ENCODE measurements around the gene PGPEP1.
A peak's percentile ranks its signal among the peaks of the same experiment; 100 is the strongest.
"Not testable (repeated sequence)": the region's sequence is repeated elsewhere in the genome, so short reads cannot be mapped to it uniquely, and the experiment has no call there.

The PGPEP1 gene

GRCh38 chr19:18393836-18394235, 53.4 kb downstream of the PGPEP1 start:
- no peak for DNase-seq

GRCh38 chr19:18396471-18397241, 56.3 kb downstream of the PGPEP1 start:
- no peak for DNase-seq

- no peak for DNase-seq
Measured at GRCh38 chr19:18397242-18398202, 57.1 kb downstream of the PGPEP1 start, which contains the start of gene LRRC25. TSS of gene LRRC25 (minus strand) at chr19:18397622. CDS start at chr19:18396963, 659 bp downstream.

GRCh38 chr19:18399008-18399407, 58.6 kb downstream of the PGPEP1 start:
- DNase-seq, result no peak

DNA sequence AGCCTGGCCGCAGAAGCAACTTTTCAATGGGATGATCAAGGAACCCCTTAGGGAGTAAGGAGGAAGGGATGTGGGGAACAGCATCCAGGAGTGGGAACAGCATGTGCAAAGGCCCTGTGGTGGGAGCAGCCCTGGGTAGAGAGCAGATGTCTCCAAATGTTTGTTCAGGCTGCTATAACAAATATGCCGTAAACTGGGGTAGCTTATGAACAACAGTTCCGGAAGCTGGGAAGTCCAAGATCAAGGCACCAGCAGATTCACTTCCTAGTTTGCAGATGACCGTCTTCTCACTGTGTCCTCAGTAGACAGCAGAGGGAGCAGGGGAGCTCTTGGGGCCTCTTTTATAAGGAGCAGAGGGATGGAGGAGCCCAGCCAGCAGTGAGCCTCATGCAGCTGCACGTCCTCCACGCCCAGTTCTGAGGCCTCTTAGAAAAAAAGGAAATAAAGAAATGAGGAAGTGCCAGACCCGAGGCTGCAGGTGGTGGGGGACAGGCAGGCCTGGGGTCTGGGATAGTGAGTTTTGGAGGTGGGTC, 61.2 kb downstream of the PGPEP1 start:
- no peak for DNase-seq

- DNase-seq, result not testable (repeated sequence)
Measured at GRCh38 chr19:18402455-18403248, 62.3 kb downstream of the PGPEP1 start.

- not testable (repeated sequence) for DNase-seq
Measured at GRCh38 chr19:18405754-18406153, 65.4 kb downstream of the PGPEP1 start.

GRCh38 chr19:18406749-18407148, 66.4 kb downstream of the PGPEP1 start:
- no peak for DNase-seq

DNA sequence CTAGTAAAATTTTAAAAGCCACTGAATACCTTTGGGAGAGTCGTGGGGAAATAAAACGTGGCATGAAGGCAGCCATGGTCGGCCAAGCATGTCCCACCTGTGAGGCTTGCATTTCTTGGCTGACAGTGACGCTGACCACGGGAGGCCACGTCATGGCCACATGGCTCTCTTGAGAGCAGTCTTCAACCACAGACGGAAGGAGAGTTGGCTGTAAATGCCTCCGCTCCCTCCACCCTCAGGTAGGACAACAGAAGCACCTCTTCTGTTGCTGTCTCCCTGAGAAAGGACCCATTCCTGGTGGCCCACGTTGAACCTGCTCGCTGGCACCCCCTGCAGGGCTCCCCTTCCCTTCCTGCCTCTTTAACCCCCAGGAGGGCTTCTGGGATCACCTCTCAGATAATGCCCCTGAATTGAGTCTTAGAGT, 67.7 kb downstream of the PGPEP1 start:
- DNase-seq, result no peak

- DNase-seq, result no peak
Measured at GRCh38 chr19:18412610-18413239, 72.3 kb downstream of the PGPEP1 start.

DNA sequence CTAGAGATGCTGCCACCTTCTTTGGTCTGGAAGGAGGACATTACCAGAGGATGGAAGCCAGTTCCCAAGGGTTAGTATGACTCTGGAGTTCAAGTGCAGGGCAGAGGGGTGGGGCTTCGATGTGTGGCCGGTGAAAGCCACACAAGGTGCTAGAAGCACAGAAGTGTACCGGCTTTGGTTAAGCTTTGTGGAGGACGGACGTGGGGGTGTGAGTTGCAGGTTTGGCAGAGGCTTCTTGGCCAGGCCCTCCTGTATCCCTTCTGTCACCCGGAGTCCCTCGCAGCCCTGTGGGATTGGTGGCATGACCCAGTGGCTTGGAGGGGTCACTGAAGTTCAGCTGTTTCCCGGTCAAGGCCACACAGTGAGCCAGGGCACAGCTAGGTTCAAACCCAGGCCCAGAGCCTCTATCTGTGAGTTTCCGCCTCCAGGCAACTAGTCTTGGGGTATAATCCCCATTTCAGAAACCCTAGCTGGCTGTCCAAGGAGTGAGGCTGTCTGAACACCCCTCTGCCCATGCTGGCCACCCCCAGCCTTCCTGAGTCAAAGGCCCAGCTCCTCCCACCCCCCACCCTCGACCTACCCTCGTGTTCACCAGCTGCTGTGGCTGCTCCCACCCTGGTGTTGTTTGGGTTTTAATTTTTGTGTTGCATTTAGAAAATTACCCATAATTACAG, 74.2 kb downstream of the PGPEP1 start:
- DNase-seq, result no peak

DNA sequence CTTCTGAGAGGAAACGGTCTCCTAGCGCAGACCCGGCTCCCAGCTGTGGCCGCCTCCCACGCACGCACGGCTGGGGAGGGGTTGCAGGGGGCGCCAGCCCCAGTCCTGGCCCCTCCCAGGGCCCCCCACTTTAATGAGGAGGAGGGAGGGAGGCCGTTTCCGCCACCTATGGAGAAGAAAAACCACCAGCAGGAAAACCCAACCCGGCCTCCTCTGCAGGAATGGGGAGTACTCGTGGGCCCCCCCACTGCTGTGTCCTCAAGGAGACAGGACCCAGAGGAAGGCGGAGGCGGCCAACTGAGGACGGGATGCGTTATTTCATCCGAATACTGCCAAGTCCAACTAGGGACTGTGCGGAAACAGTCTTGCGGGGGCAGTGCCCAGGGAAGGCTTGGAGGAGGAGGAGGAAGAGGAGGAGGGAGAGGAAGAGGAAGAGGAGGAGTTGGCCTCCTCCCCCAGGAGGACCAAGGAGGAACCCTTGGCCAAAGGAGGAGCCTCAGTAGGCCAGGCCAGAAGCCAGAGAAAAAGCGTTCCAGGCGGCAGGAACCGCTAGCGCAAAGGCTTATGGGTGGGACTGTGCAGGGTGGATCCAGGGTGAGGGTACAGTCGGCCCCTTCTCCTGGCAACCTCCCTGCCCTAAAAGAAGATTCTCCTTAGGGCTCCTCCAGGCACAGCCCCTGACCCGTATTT, 74.9 kb downstream of the PGPEP1 start:
- DNase-seq, result no peak

GRCh38 chr19:18416778-18417249, 76.4 kb downstream of the PGPEP1 start:
- DNase-seq, result peak; percentile 79

DNA sequence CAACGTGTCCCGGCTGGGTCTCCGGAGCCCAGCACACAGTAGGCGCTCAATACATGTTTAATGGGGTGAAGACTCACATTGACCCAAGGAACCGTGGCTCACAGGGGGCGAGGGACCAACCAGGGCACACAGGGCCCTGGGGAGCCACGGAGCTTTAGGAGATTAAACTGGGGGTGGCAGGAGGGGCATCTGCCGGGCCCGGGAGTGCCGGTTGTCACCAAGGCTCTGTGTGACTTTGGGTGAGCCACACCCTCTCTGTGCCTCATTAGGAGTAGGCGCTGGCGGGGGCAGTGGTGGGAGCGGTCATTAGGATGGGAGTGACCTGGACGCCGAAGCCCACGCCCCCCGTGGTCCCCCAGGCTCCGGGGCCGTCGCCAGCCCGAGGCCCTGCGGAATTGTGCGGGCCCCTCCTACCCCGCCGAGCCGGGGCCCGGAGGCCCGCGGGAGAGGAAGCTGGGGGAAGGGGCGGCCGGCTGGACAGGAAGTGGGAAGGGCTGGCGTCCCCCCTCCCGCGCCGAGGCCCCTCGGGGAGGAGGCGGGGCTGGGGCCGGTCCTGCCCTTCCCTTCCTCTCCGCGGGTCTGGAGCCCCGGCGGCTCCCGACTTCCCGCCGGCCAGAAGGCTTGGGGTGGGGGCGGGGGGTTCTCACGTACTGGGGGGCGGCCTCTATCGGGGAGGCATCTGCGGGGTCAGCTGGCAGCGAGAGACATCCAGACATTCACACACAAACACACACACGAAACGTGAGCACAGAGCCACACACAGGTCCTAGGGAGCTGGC, 77.0 kb downstream of the PGPEP1 start:
- DNase-seq, result no peak

DNA sequence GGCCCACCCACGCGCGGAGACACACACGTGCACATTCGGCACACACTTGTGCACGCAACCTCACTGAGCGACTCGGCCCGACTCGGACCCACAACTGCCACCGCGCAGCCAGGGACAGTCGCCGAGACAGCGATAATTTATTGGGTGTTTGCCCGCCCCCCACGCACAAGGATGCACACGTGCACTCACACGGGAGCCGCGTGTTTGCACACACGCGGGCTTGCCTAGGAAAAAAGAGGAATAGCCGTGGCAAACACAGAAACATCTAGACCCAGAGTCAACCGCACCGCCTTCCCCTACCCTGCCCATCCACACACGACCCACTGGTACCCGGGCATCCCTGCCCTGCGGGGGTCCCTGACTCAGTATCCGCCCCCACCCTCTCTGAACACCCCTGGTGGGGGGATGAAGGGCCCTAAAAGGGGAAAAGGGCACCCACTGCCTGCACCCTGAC, 77.7 kb downstream of the PGPEP1 start:
- no peak for DNase-seq

DNA sequence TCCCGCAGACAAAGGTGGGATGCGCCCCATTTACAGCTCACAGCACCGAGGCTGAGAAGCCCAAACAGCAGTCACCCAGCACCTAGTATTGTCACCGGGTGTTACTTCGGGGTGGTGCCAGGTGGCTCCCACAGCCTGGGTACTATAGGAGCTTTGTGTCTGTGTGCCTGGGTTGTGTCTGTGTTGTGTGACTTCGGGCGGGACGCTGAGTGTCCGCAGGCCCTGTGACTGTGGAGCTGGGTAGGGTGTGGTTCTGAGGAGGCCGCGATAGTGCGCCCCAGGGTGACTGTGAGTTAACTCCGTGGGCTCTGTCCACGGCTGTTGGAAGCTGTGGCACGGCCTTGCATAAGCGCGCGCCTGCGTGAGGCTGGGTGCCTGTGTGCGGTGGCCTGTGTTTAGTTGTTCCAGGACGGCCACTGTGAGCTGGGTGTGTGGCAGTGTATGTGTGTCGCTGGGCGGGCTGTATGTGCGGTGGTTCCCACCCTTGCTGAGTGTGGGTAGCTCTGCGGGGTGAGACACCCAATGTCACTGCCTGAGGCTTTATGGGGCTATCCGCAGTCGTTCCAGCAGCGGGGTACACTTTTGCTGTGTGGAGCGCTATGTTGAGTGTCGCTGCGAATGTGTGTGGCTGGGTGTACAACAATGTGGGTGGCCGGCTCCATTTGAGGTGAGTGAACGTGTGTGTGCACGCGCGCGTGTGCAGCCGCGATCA, 78.2 kb downstream of the PGPEP1 start:
- DNase-seq, result no peak

DNA sequence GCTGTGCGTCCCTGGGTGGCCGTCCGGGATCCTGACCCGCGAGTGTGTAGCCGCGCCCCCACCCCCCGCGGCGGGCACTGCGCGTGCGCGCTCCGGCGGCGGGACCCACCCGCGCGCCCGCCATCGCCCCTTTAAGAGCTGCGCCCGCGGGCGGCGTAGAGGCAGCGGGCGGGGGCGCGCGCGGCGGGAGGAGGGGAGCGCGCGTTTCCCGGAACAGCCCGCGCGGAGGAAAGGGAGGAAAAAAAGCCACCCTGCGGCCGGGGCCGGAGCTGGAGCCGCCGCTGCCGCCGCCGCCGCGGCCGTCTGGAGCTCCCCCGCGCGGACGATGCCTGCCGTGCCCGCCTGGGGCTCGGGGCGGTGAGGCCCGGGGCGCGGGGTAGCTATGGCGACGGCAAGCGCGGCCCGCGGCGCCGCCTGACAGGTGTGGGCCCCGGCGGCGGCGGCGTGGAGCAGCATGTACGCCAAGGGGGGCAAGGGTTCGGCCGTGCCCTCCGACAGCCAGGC, 78.8 kb downstream of the PGPEP1 start, which contains the start of gene SSBP4:
Gene SSBP4, plus strand, starts transcription at position 204 of the 504 bp plus-strand sequence. Its CDS starts 251 bp downstream, at position 455.
- DNase-seq, result peak; percentile 60

Measured in amniotic stem cell (primary cell).